ENCODE results near the gene MLLT10.

Gene MLLT10

DNA sequence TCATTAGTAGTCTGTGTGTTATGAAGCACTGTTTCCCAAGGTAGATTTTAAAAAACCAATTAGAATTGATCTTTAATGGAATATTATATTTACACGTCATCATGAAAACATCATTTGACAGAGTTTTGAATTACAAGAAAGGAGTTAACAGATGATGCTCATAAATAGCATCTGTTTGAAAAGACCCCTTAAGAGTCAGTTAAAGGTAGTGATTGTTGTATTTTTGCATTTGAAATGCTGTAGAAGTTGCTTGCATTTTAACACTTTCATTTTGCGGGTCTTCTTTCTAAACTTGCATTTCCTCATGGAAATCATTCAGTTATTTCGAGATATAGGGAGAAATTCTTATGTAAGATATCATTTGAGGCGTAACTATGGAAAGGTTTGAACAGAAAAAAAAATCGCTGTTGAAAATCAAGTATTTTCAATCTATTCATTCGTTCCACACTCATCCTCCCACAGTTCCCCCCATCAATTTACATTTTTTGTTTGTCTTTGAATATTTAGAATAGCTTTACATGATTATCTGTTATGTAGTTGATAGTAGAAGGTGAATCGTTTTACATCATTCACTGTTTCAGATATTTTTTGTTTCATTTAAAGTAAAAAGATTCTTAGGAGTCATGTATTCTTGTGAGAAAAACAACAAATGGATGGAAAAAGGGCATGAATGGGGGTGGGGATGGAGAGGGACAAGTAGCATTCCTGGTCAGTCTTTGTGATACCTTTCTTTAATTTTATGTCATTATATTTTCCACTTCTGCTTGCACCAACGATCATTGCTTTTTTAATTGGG, 5.6 kb upstream of the MLLT10 start:
- H3K27me3 ChIP-seq (ENCODE audit: control insufficient read depth in 5 of 5, insufficient read depth in 4 of 5, low read length in 5 of 5) = no peaks in the 10 kb centered on the region
- H3K27ac ChIP-seq (ENCODE audit: low read depth, low read length) = peak overlapping the region; percentile 99
- H3K4me3 ChIP-seq (ENCODE audit: low read depth in 1 of 5, low read length in 5 of 5) = peak overlapping the region; percentile 66 to 84 (median 79)
- no peaks in the 10 kb centered on the region for H3K9me3 ChIP-seq (ENCODE audit: control insufficient read depth in 5 of 5, low read length in 5 of 5)
- no peaks in the 10 kb centered on the region for H3K36me3 ChIP-seq (ENCODE audit: control insufficient read depth in 5 of 5, insufficient read depth in 5 of 5, low read length in 5 of 5)
- peak overlapping the region in 3 of 5 donors; percentile 51 to 83 (median 77) for H3K9ac ChIP-seq (ENCODE audit: low read length in 5 of 5)
- H3K4me1 ChIP-seq (ENCODE audit: control insufficient read depth in 5 of 5, insufficient read depth in 5 of 5, low read length in 5 of 5) = peaks cover 5 to 54% (median 41%) of the 10 kb centered on the region in 5 donors

DNA sequence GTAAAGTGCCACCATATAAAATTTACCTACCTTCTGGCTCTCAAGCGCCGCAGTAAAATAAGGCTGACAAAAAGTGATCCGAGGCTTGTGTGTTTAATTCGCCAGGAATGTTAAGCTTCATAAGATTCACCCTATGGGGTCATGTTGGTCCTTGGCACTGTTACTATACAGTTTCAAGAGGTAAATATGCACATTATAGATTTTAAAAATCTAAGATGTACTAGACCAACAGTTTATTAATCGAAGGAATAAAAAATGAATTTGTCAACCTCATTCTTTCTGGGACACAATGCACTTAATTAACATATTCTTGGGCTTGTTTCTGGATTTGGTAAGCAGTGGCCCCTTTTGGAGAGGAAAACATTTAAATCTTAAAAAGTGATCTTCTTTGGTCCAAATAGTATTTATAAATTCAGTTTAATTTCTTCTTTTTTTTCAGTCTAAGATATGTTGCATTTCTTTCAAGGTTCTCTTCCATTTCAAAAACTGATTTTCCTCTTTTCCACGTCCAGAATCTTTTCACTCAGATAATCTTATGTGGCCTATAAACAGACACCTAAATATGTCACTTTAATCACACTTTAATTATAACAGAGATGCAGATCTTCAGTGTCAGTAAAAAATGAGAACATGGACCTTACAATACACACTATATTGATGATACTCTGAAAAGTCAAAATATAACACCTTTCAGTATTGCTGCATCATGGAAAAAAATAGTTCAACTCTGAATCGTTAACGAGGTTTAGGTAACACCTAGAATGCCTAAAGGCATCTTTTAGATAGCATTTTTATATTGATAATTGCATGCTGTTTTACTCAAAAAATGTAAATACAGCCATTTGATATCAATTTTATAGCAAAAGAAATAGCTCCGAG, 4.8 kb upstream of the MLLT10 start:
- peak overlapping the region in 1 of 5 donors; percentile 81 for H3K4me3 ChIP-seq (ENCODE audit: low read depth in 1 of 5, low read length in 5 of 5)
- no peaks in the 10 kb centered on the region for H3K36me3 ChIP-seq (ENCODE audit: control insufficient read depth in 5 of 5, insufficient read depth in 5 of 5, low read length in 5 of 5)
- H3K27ac ChIP-seq (ENCODE audit: low read depth, low read length) = peak overlapping the region; percentile 99
- H3K27me3 ChIP-seq (ENCODE audit: control insufficient read depth in 5 of 5, insufficient read depth in 4 of 5, low read length in 5 of 5) = no peaks in the 10 kb centered on the region
- no peaks in the 10 kb centered on the region for H3K9me3 ChIP-seq (ENCODE audit: control insufficient read depth in 5 of 5, low read length in 5 of 5)
- H3K4me1 ChIP-seq (ENCODE audit: control insufficient read depth in 5 of 5, insufficient read depth in 5 of 5, low read length in 5 of 5) = peaks cover 5 to 46% (median 43%) of the 10 kb centered on the region in 5 donors
- H3K9ac ChIP-seq (ENCODE audit: low read length in 5 of 5) = no peak overlapping the region

DNA sequence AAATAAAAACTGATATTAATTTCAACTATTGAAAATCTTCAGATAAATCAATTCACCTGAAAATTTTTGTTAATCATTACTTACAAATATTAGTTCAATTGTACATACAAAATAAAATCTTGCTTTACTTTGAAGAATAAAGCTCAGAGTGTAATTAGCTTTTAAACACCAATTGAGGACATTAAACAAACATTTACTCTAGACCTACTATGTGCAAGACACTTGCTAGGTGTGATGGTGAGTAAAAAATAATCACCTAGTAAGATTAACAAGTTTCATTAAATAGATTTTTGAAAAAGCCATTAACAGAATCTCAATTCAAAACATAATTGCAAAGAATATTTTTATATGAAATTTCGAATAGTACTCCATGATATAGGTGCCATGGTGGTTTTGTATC, 3.9 kb upstream of the MLLT10 start:
- no peaks in the 10 kb centered on the region for H3K9me3 ChIP-seq (ENCODE audit: control insufficient read depth in 5 of 5, low read length in 5 of 5)
- H3K36me3 ChIP-seq (ENCODE audit: control insufficient read depth in 5 of 5, insufficient read depth in 5 of 5, low read length in 5 of 5) = no peaks in the 10 kb centered on the region
- no peak overlapping the region for H3K27ac ChIP-seq (ENCODE audit: low read depth, low read length)
- H3K9ac ChIP-seq (ENCODE audit: low read length in 5 of 5) = no peak overlapping the region
- H3K27me3 ChIP-seq (ENCODE audit: control insufficient read depth in 5 of 5, insufficient read depth in 4 of 5, low read length in 5 of 5) = no peaks in the 10 kb centered on the region
- H3K4me1 ChIP-seq (ENCODE audit: control insufficient read depth in 5 of 5, insufficient read depth in 5 of 5, low read length in 5 of 5) = peaks cover 5 to 39% (median 35%) of the 10 kb centered on the region in 5 donors
- H3K4me3 ChIP-seq (ENCODE audit: low read depth in 1 of 5, low read length in 5 of 5) = no peak overlapping the region

DNA sequence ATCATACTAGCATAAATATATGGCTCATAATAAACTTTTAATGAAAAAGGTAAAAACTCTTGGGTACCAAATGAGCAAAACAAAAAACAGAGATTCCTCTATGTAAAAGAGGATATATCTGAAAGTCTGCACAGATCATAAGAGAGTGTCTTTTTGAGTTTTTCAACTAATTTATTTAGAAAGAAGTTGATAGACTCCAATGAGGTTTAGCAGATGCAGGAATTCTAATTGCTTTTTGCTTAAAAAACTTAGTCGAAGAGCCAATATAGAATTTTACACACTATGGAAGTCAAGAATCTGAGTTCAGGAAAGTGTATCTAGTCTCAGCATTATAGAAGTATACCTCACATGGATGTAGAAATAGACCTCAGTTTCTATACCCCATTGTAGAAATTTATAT, 3.4 kb upstream of the MLLT10 start:
- Histone ChIP-seq H3K36me3 (ENCODE audit: control insufficient read depth in 5 of 5, insufficient read depth in 5 of 5, low read length in 5 of 5) (no peaks in the 10 kb centered on the region), H3K9ac (ENCODE audit: low read length in 5 of 5) (no peak overlapping the region), H3K9me3 (ENCODE audit: control insufficient read depth in 5 of 5, low read length in 5 of 5) (no peaks in the 10 kb centered on the region), H3K27me3 (ENCODE audit: control insufficient read depth in 5 of 5, insufficient read depth in 4 of 5, low read length in 5 of 5) (no peaks in the 10 kb centered on the region), H3K4me1 (ENCODE audit: control insufficient read depth in 5 of 5, insufficient read depth in 5 of 5, low read length in 5 of 5) (peaks cover 5 to 39% (median 37%) of the 10 kb centered on the region in 5 donors), H3K27ac (ENCODE audit: low read depth, low read length) (no peak overlapping the region), H3K4me3 (ENCODE audit: low read depth in 1 of 5, low read length in 5 of 5) (no peak overlapping the region)

DNA sequence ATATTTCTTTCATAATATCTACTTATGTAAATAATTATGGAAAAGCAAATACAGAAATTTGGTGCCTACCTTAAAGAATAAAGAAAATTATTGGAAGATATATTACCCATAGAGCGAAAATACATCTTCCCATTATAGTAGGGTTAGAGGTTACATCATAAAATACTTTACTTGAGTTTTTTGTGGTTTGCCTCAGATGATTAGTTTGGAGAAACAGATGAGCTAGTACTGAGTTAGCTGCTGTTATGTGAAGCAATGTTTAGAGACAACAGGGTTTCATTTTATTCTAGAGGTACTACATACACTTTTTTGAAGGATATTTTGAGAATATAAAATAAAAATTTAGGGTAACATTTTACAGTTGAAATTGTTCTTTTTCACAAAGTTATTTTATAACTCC, 2.9 kb upstream of the MLLT10 start:
- Histone ChIP-seq H3K36me3 (ENCODE audit: control insufficient read depth in 5 of 5, insufficient read depth in 5 of 5, low read length in 5 of 5) (no peaks in the 10 kb centered on the region), H3K27me3 (ENCODE audit: control insufficient read depth in 5 of 5, insufficient read depth in 4 of 5, low read length in 5 of 5) (no peaks in the 10 kb centered on the region), H3K9me3 (ENCODE audit: control insufficient read depth in 5 of 5, low read length in 5 of 5) (no peaks in the 10 kb centered on the region), H3K9ac (ENCODE audit: low read length in 5 of 5) (peak overlapping the region in 1 of 5 donors; percentile 88), H3K4me1 (ENCODE audit: control insufficient read depth in 5 of 5, insufficient read depth in 5 of 5, low read length in 5 of 5) (peaks cover 5 to 43% (median 38%) of the 10 kb centered on the region in 5 donors), H3K4me3 (ENCODE audit: low read depth in 1 of 5, low read length in 5 of 5) (no peak overlapping the region), H3K27ac (ENCODE audit: low read depth, low read length) (peak overlapping the region; percentile 65)

DNA sequence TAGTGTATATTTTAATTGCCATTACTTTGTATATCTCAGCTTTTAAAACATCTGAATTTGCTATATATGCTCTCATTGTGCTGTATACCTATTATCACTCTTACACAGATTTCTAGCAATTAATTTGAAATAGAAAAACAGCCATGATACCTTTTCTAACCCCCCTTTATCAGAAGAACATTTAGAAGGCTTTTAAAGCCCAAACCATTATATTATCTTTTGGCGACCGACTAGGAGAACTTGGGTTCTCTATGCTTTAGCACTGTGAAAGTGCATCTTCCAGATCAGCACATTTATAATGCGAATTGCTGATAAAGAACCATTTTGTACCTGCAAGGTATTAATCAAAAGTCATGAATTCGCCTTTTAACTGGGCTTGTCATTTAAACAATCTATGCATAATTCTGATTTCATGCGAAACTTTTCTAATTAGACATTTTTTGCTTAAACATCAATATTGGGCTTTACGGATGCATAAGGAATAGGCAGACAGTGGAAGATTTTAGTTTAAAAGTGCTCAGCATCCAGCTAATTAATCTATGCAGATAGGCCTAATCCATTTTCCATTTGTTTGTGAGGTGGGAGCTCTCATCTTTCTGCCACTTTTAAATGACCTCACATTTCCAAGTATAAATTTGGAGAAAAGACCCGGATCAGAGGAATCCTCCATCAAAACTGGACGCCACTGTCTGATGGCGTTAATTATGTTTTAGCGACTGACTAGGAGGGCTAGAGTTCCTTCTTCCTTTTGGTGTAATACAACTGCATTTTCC, 1.2 kb upstream of the MLLT10 start:
- peak overlapping the region; percentile 66 to 86 (median 83) for H3K4me3 ChIP-seq (ENCODE audit: low read depth in 1 of 5, low read length in 5 of 5)
- H3K4me1 ChIP-seq (ENCODE audit: control insufficient read depth in 5 of 5, insufficient read depth in 5 of 5, low read length in 5 of 5) = peaks cover 5 to 39% (median 30%) of the 10 kb centered on the region in 5 donors
- peaks cover 0 to 8% (median 2%) of the 10 kb centered on the region in 5 donors for H3K36me3 ChIP-seq (ENCODE audit: control insufficient read depth in 5 of 5, insufficient read depth in 5 of 5, low read length in 5 of 5)
- H3K9me3 ChIP-seq (ENCODE audit: control insufficient read depth in 5 of 5, low read length in 5 of 5) = no peaks in the 10 kb centered on the region
- peak overlapping the region; percentile 95 for H3K27ac ChIP-seq (ENCODE audit: low read depth, low read length)
- H3K9ac ChIP-seq (ENCODE audit: low read length in 5 of 5) = peak overlapping the region; percentile 79 to 88 (median 88)
- no peaks in the 10 kb centered on the region for H3K27me3 ChIP-seq (ENCODE audit: control insufficient read depth in 5 of 5, insufficient read depth in 4 of 5, low read length in 5 of 5)

DNA sequence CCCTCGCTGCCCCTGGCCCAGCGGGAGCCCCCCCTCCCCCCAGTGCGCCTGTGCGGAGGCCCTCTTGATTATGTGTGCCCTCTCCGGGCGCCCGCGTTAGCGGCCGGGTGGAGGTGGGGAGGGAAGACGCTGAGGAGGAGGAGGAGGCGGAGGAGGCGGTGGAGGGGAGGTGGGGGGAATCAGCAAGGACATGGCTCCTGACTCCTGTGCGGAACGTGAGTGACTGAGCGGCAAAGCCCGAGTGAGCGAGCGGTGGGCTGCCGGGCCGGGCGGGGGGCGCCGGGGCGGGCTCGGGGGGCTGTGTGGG, 201 bp downstream of the MLLT10 start:
- Histone ChIP-seq H3K4me1 (ENCODE audit: control insufficient read depth in 5 of 5, insufficient read depth in 5 of 5, low read length in 5 of 5) (peaks cover 5 to 27% (median 21%) of the 10 kb centered on the region in 5 donors), H3K27ac (ENCODE audit: low read depth, low read length) (peak overlapping the region; percentile 95), H3K9ac (ENCODE audit: low read length in 5 of 5) (peak overlapping the region in 1 of 5 donors; percentile 77), H3K9me3 (ENCODE audit: control insufficient read depth in 5 of 5, low read length in 5 of 5) (no peaks in the 10 kb centered on the region), H3K36me3 (ENCODE audit: control insufficient read depth in 5 of 5, insufficient read depth in 5 of 5, low read length in 5 of 5) (peaks cover 7 to 19% (median 8%) of the 10 kb centered on the region in 5 donors), H3K27me3 (ENCODE audit: control insufficient read depth in 5 of 5, insufficient read depth in 4 of 5, low read length in 5 of 5) (no peaks in the 10 kb centered on the region), H3K4me3 (ENCODE audit: low read depth in 1 of 5, low read length in 5 of 5) (peak overlapping the region; percentile 81 to 86 (median 83))

DNA sequence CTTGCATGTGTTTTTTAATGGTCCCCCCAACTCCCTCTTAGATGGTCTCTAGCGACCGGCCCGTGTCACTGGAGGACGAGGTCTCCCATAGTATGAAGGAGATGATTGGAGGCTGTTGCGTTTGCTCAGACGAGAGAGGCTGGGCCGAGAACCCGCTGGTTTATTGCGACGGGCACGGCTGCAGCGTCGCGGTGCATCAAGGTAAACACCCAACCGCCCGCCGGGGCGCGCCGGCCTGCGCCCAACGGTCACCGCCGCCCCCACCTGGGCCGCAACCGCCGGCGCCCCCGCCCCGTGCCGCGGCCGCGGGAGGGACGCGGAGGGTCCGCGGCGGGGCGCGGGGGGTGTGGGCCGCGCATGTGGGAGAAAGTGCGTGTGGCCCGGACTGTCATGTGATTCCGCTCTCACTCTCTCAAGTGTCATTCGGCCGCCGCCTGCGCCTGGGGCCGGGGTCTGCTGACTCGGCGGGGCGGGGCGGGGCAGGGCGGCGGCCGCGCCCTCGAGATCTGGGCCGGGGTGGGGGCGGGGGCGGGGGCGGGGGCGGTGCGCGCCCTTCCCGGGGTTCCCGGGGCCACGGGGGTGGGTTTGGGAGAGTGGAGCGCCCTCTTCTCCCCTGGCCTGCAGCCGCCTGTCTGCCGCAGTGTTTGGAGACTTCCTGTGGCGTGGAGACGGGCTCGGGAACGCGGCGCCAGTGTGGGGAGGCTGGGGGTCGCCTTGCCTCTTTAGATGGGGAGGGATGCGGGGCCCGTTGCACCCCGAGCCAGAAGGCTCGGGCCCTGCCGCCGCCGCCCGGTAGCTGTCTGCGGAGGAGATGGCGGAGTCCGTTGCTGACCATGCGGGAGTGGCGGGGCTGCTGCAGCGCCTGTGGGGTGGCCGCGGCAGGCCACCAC, 817 bp downstream of the MLLT10 start:
- H3K27ac ChIP-seq (ENCODE audit: low read depth, low read length) = peak overlapping the region; percentile 95
- peak overlapping the region; percentile 81 to 86 (median 83) for H3K4me3 ChIP-seq (ENCODE audit: low read depth in 1 of 5, low read length in 5 of 5)
- peaks cover 5 to 27% (median 20%) of the 10 kb centered on the region in 5 donors for H3K4me1 ChIP-seq (ENCODE audit: control insufficient read depth in 5 of 5, insufficient read depth in 5 of 5, low read length in 5 of 5)
- peak overlapping the region in 3 of 5 donors; percentile 46 to 77 (median 55) for H3K9ac ChIP-seq (ENCODE audit: low read length in 5 of 5)
- peaks cover 7 to 24% (median 10%) of the 10 kb centered on the region in 5 donors for H3K36me3 ChIP-seq (ENCODE audit: control insufficient read depth in 5 of 5, insufficient read depth in 5 of 5, low read length in 5 of 5)
- H3K9me3 ChIP-seq (ENCODE audit: control insufficient read depth in 5 of 5, low read length in 5 of 5) = no peaks in the 10 kb centered on the region
- no peaks in the 10 kb centered on the region for H3K27me3 ChIP-seq (ENCODE audit: control insufficient read depth in 5 of 5, insufficient read depth in 4 of 5, low read length in 5 of 5)

DNA sequence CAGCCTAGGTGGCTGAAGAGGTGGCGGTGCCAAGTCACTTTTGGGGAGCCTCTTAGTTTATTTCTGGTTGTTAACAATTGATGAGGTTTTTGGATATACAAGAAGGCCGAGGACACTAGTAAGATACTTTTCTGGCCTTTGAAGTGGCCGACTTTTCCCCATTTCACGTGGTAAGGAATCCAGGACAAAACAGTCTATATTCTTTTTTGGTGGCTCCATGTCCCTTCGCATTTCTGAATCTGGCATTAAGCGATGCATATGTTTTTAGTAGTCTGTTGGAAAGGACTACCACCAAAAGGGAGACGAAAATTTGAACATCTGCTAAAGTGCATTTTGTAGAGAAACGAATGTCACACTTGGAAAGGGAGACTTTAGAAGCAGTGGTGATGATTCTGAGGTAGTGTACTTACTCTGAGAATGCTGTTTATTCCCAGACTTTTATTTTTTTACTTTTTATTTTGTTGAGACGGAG, 1.5 kb downstream of the MLLT10 start:
- H3K9me3 ChIP-seq (ENCODE audit: control insufficient read depth in 5 of 5, low read length in 5 of 5) = no peaks in the 10 kb centered on the region
- H3K9ac ChIP-seq (ENCODE audit: low read length in 5 of 5) = peak overlapping the region in 3 of 5 donors; percentile 40 to 59 (median 43)
- H3K36me3 ChIP-seq (ENCODE audit: control insufficient read depth in 5 of 5, insufficient read depth in 5 of 5, low read length in 5 of 5) = peaks cover 7 to 30% (median 15%) of the 10 kb centered on the region in 5 donors
- peak overlapping the region in 4 of 5 donors; percentile 59 to 72 (median 64) for H3K4me3 ChIP-seq (ENCODE audit: low read depth in 1 of 5, low read length in 5 of 5)
- H3K27ac ChIP-seq (ENCODE audit: low read depth, low read length) = peak overlapping the region; percentile 69
- H3K4me1 ChIP-seq (ENCODE audit: control insufficient read depth in 5 of 5, insufficient read depth in 5 of 5, low read length in 5 of 5) = peaks cover 5 to 27% (median 20%) of the 10 kb centered on the region in 5 donors
- no peaks in the 10 kb centered on the region for H3K27me3 ChIP-seq (ENCODE audit: control insufficient read depth in 5 of 5, insufficient read depth in 4 of 5, low read length in 5 of 5)

Data from subcutaneous abdominal adipose tissue (tissue), 5 donors.